ENCODE results near the gene LCN1.

The LCN1 gene

GRCh38 chr9:135474915-135475314 lies 46.3 kb upstream of the LCN1 start:
- Histone ChIP-seq H2AFZ (ENCODE audit: low read length) (no peak overlapping the region), H3K27ac (ENCODE audit: low read length) (no peak overlapping the region), H3K27me3 (replicated peaks; ENCODE audit: insufficient read depth, low read length) (peaks cover 49% of the 10 kb centered on the region), H4K20me1 (ENCODE audit: insufficient read depth, low read length) (no peaks in the 10 kb centered on the region), H3K36me3 (replicated peaks; ENCODE audit: insufficient read depth, low read length) (no peaks in the 10 kb centered on the region), H3K9me2 (replicated peaks; ENCODE audit: insufficient read depth, low read length) (no peaks in the 10 kb centered on the region), H3K4me1 (ENCODE audit: low read length) (peaks cover 11% of the 10 kb centered on the region), H3K4me3 (ENCODE audit: low read length) (no peak overlapping the region), H3K4me2 (ENCODE audit: low read depth, low read length) (no peak overlapping the region), H3F3A (ENCODE audit: insufficient read depth, low read length) (peaks cover 12% of the 10 kb centered on the region), H3K9ac (ENCODE audit: low read length) (no peak overlapping the region), H3K9me3 (replicated peaks; ENCODE audit: insufficient read depth, low read length) (no peaks in the 10 kb centered on the region), H3K79me2 (ENCODE audit: low read length) (no peaks in the 10 kb centered on the region)
- DNase-seq = peak; percentile 35
- TF ChIP-seq CTCF (IDR thresholded peaks at IDR 0.05; ENCODE audit: low read length) (peak; percentile 53), EZH2 (optimal IDR thresholded peaks at IDR 0.05; ENCODE audit: low read depth, low read length) (no peak), EZH2phosphoT487 (IDR thresholded peaks at IDR 0.05; ENCODE audit: low read length) (no peak)

- Histone ChIP-seq H3F3A (ENCODE audit: insufficient read depth, low read length) (peaks cover 20% of the 10 kb centered on the region), H3K36me3 (replicated peaks; ENCODE audit: insufficient read depth, low read length) (no peaks in the 10 kb centered on the region), H3K27me3 (replicated peaks; ENCODE audit: insufficient read depth, low read length) (peaks cover 32% of the 10 kb centered on the region), H2AFZ (ENCODE audit: low read length) (no peak overlapping the region), H3K9me3 (replicated peaks; ENCODE audit: insufficient read depth, low read length) (no peaks in the 10 kb centered on the region), H3K4me2 (ENCODE audit: low read depth, low read length) (no peak overlapping the region), H3K4me1 (ENCODE audit: low read length) (peaks cover 7% of the 10 kb centered on the region), H3K79me2 (ENCODE audit: low read length) (peaks cover 5% of the 10 kb centered on the region; the same call in 1 of the 2 replicates), H3K27ac (ENCODE audit: low read length) (no peak overlapping the region), H3K4me3 (ENCODE audit: low read length) (no peak overlapping the region), H3K9me2 (replicated peaks; ENCODE audit: insufficient read depth, low read length) (no peaks in the 10 kb centered on the region), H3K9ac (ENCODE audit: low read length) (no peak overlapping the region), H4K20me1 (ENCODE audit: insufficient read depth, low read length) (no peaks in the 10 kb centered on the region)
- DNase-seq = no peak
- no peak for TF ChIP-seq CTCF (IDR thresholded peaks at IDR 0.05; ENCODE audit: low read length)
- TF ChIP-seq EZH2 (optimal IDR thresholded peaks at IDR 0.05; ENCODE audit: low read depth, low read length) = no peak
- TF ChIP-seq EZH2phosphoT487 (IDR thresholded peaks at IDR 0.05; ENCODE audit: low read length) = no peak
Measured at GRCh38 chr9:135476561-135477355, 44.5 kb upstream of the LCN1 start.

GRCh38 chr9:135478191-135478590 lies 43.0 kb upstream of the LCN1 start:
- no peaks in the 10 kb centered on the region for H3K9me2 ChIP-seq (replicated peaks; ENCODE audit: insufficient read depth, low read length)
- no peak overlapping the region for H3K27ac ChIP-seq (ENCODE audit: low read length)
- no peaks in the 10 kb centered on the region for H3K36me3 ChIP-seq (replicated peaks; ENCODE audit: insufficient read depth, low read length)
- peak overlapping the region; percentile 68; the same call in 1 of the 2 replicates for H3K4me2 ChIP-seq (ENCODE audit: low read depth, low read length)
- H3K9ac ChIP-seq (ENCODE audit: low read length) = no peak overlapping the region
- DNase-seq = no peak
- peaks cover 5% of the 10 kb centered on the region; the same call in 1 of the 2 replicates for H3K79me2 ChIP-seq (ENCODE audit: low read length)
- no peaks in the 10 kb centered on the region for H3K9me3 ChIP-seq (replicated peaks; ENCODE audit: insufficient read depth, low read length)
- H3F3A ChIP-seq (ENCODE audit: insufficient read depth, low read length) = peaks cover 20% of the 10 kb centered on the region
- 0 out of 2 replicates have a peak, but pooled peaks cover 6% of the 10 kb centered on the region for H3K4me1 ChIP-seq (ENCODE audit: low read length)
- H3K4me3 ChIP-seq (ENCODE audit: low read length) = no peak overlapping the region
- H2AFZ ChIP-seq (ENCODE audit: low read length) = no peak overlapping the region
- no peaks in the 10 kb centered on the region for H4K20me1 ChIP-seq (ENCODE audit: insufficient read depth, low read length)
- TF ChIP-seq CTCF (IDR thresholded peaks at IDR 0.05; ENCODE audit: low read length) = no peak
- TF ChIP-seq EZH2phosphoT487 (IDR thresholded peaks at IDR 0.05; ENCODE audit: low read length) = no peak
- no peak for TF ChIP-seq EZH2 (optimal IDR thresholded peaks at IDR 0.05; ENCODE audit: low read depth, low read length)
- peaks cover 18% of the 10 kb centered on the region for H3K27me3 ChIP-seq (replicated peaks; ENCODE audit: insufficient read depth, low read length)

All from MM.1S (cell line).